Esophagus muscularis mucosa (tissue), 4 donors: ENCODE data around the gene CUL2. TPM values are rescaled to one million over a fixed set of nuclear protein-coding genes. Genes with fewer than 3 reads are reported as not detected.
"Not testable (repeated sequence)": the region's sequence is repeated elsewhere in the genome, so short reads cannot be mapped to it uniquely, and the experiment has no call there.

Experiments
- DNase-seq: peaks from one replicate; pipeline ENCODE4 v3.0.0-alpha.2; 2017; ENCODE audit errors: extremely low spot score
- H3K27ac ChIP-seq, 4 donors: fragments of 200-600 bp; sonication (generic); replicated peaks in 1 of 4; 1 replicate in 3 of 4; 2 replicates in 1 of 4; pipeline ENCODE4 v1.5.1; 2016 to 2019; ENCODE audit warnings: mild to moderate bottlenecking in 1 of 4
- H3K27me3 ChIP-seq, 4 donors: fragments of 200-600 bp; sonication (generic); one replicate each; pipeline versions ENCODE4 v1.5.1 to v1.6.0; 2016 to 2019
- H3K36me3 ChIP-seq, 4 donors: fragments of 200-600 bp; sonication (generic); one replicate each; pipeline ENCODE4 v1.5.1; 2016 to 2019
- H3K4me1 ChIP-seq, 4 donors: fragments of 200-600 bp; sonication (generic); one replicate each; pipeline ENCODE4 v1.5.1; 2016 to 2019
- H3K4me3 ChIP-seq, 4 donors: fragments of 200-600 bp; sonication (generic); 1 replicate in 2 of 4; 2 replicates in 2 of 4; pipeline ENCODE4 v1.5.1; 2016 to 2019; ENCODE audit warnings: mild to moderate bottlenecking in 4 of 4, moderate library complexity in 1 of 4
- H3K9me3 ChIP-seq, 4 donors: fragments of 200-600 bp; sonication (generic); 1 replicate in 3 of 4; 2 replicates in 1 of 4; pipeline ENCODE4 v1.5.1; 2016 to 2019
- EP300 ChIP-seq: sonication (generic); formaldehyde crosslinking; IDR thresholded peaks from one replicate; pipeline ENCODE4 v1.6.1; 2017; ENCODE audit warnings: antibody characterized with exemption
- POLR2A ChIP-seq: fragments of 450-650 bp; IDR thresholded peaks from one replicate; pipeline ENCODE4 v1.6.1; 2017; ENCODE audit warnings: antibody characterized with exemption, moderate library complexity, mild to moderate bottlenecking, low read depth
- POLR2AphosphoS5 ChIP-seq, 2 donors: sonication (generic); formaldehyde crosslinking; IDR thresholded peaks; one replicate each; pipeline ENCODE4 v1.6.1; 2017; ENCODE audit warnings: antibody characterized with exemption in 2 of 2
- WGBS: methylation state at CpG from one replicate; pipeline ENCODE4 v1.1.5; 2018; 5-methylcytosine and 5-hydroxymethylcytosine counted together
- intact Hi-C: fragments of 100-400 bp; cut with DNase I; formaldehyde crosslinking; loops from one replicate; pipeline ENCODE4 v1.15.1; 2023
- total RNA-seq, 4 donors: library from RNA; depleted of rRNA; stranded (reverse); fragments of >200 nt; gene quantifications; one replicate each; pipeline versions ENCODE4 v1.1.0 to v1.2.1, GENCODE V29; 2016
- TF ChIP-seq, protein P1 (sequence below), 3 experiments: fragments of 200-600 bp in 2 of 3; fragments of 450-650 bp in 1 of 3; sonication (generic) in 2 of 3; IDR thresholded peaks; one replicate each; pipeline ENCODE4 v1.5.1; 2017 to 2019; ENCODE audit warnings: antibody characterized with exemption in 3 of 3, mild to moderate bottlenecking in 2 of 3, moderate library complexity in 1 of 3

Gene CUL2
- total RNA-seq, 4 donors from 2014 or later: 22.3 to 27.2 (median 23.1) TPM

GRCh38 chr10:34993782-34994181 lies 96.4 kb downstream of the CUL2 start:
- H3K4me3 ChIP-seq: no peak overlapping the region
- H3K36me3 ChIP-seq: no peaks in the 10 kb centered on the region
- intact Hi-C loops: no loop called here
- H3K27ac ChIP-seq: no peak overlapping the region
- no peaks in the 10 kb centered on the region for H3K9me3 ChIP-seq
- 80% methylated on average over 1 of the region's 1 CpG for WGBS
- no peak for DNase-seq
- no peaks in the 10 kb centered on the region for H3K27me3 ChIP-seq
- TF ChIP-seq POLR2AphosphoS5 (IDR thresholded peaks at IDR 0.05) (no peak), POLR2A (no peak), EP300 (no peak)
- TF ChIP-seq, protein P1, sequence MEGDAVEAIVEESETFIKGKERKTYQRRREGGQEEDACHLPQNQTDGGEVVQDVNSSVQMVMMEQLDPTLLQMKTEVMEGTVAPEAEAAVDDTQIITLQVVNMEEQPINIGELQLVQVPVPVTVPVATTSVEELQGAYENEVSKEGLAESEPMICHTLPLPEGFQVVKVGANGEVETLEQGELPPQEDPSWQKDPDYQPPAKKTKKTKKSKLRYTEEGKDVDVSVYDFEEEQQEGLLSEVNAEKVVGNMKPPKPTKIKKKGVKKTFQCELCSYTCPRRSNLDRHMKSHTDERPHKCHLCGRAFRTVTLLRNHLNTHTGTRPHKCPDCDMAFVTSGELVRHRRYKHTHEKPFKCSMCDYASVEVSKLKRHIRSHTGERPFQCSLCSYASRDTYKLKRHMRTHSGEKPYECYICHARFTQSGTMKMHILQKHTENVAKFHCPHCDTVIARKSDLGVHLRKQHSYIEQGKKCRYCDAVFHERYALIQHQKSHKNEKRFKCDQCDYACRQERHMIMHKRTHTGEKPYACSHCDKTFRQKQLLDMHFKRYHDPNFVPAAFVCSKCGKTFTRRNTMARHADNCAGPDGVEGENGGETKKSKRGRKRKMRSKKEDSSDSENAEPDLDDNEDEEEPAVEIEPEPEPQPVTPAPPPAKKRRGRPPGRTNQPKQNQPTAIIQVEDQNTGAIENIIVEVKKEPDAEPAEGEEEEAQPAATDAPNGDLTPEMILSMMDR (IDR thresholded peaks at IDR 0.05): no peak
- peaks cover 4 to 9% (median 7%) of the 10 kb centered on the region in 4 donors for H3K4me1 ChIP-seq

DNA sequence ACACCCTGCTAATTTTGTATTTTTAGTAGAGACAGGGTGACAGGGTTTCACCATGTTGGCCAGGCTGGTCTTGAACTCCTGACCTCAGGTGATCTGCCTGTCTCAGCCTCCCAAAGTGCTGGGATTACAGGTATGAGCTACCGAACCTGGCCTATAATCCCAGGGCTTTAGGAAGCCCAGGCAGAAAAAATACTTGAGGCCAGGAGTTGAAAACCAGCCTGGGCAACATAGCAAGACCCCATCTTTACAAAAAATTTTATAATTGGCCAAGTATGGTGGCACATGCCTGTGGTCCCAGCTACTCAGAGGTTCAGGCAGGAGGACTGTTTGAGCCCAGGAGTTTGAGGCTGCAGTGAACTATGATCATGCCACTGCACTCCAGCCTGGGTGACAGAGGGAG lies 99.0 kb downstream of the CUL2 start:
- H3K27ac ChIP-seq, DNase-seq, H3K4me3 ChIP-seq, H3K27me3 ChIP-seq, H3K9me3 ChIP-seq, H3K4me1 ChIP-seq, intact Hi-C loops, H3K36me3 ChIP-seq: not testable (repeated sequence)
- 92% methylated on average over 1 of the region's 1 CpG for WGBS

DNA sequence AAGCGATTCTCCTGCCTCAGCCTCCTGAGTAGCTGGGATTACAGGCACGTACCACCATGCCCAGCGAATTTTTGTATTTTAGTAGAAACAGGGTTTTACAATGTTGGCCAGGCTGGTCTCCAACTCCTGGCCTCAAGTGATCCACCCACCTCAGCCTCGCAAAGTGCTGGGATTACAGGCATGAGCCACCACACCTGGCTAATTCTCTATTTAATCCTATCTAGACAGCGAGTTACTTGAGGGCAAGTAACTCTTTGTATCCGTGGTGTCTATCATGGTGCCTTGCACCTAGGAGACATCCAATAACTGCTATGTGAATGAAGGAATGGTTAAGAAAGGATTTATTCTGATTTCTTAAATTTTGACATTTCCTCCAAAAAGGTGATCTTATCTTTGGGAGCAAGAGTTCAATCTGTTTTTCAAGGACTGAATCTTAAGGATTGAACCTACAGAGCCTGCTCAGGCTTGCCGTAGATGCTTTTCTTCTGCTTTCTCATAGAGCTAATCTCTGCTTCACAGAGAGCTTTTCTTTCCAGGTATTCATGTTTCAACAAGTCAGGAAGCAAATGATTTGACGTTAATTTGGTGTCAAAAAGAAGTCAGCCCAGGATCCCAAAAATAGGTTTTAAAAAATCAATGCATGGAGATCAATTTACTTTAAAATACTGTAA lies 101.6 kb downstream of the CUL2 start:
- H3K27ac ChIP-seq: no peak overlapping the region
- no peak for DNase-seq
- 93% methylated on average over 8 of the region's 8 CpGs for WGBS
- peaks cover 0 to 20% (median 11%) of the 10 kb centered on the region in 4 donors for H3K9me3 ChIP-seq
- H3K36me3 ChIP-seq: no peaks in the 10 kb centered on the region
- no peak overlapping the region for H3K4me3 ChIP-seq
- H3K27me3 ChIP-seq: no peaks in the 10 kb centered on the region
- no peak for TF ChIP-seq POLR2A
- no peak for TF ChIP-seq POLR2AphosphoS5 (IDR thresholded peaks at IDR 0.05)
- TF ChIP-seq EP300: no peak
- TF ChIP-seq, protein P1 (IDR thresholded peaks at IDR 0.05): no peak
- no peaks in the 10 kb centered on the region for H3K4me1 ChIP-seq
- intact Hi-C loops: no loop called here

GRCh38 chr10:34985823-34986222 lies 104.3 kb downstream of the CUL2 start:
- no peak for DNase-seq
- Histone ChIP-seq H3K27ac (no peak overlapping the region), H3K36me3 (no peaks in the 10 kb centered on the region), H3K9me3 (peaks cover 0 to 20% (median 11%) of the 10 kb centered on the region in 4 donors), H3K4me1 (no peaks in the 10 kb centered on the region), H3K4me3 (no peak overlapping the region), H3K27me3 (no peaks in the 10 kb centered on the region)
- intact Hi-C loops: no loop called here
- 62% methylated on average over 2 of the region's 2 CpGs for WGBS
- TF ChIP-seq POLR2AphosphoS5 (IDR thresholded peaks at IDR 0.05): no peak
- TF ChIP-seq, protein P1 (IDR thresholded peaks at IDR 0.05): peak in 2 of 3 experiments; percentile 17 to 42
- TF ChIP-seq POLR2A: no peak
- no peak for TF ChIP-seq EP300

- no peaks in the 10 kb centered on the region for H3K36me3 ChIP-seq
- H3K4me3 ChIP-seq: no peak overlapping the region
- TF ChIP-seq, protein P1 (IDR thresholded peaks at IDR 0.05): no peak
- TF ChIP-seq POLR2A: no peak
- TF ChIP-seq EP300: no peak
- TF ChIP-seq POLR2AphosphoS5 (IDR thresholded peaks at IDR 0.05): no peak
- 100% methylated on average over 2 of the region's 2 CpGs for WGBS
- DNase-seq: no peak
- peaks cover 0 to 20% (median 11%) of the 10 kb centered on the region in 4 donors for H3K9me3 ChIP-seq
- H3K27ac ChIP-seq: no peak overlapping the region
- intact Hi-C loops: no loop called here
- H3K4me1 ChIP-seq: no peaks in the 10 kb centered on the region
- H3K27me3 ChIP-seq: no peaks in the 10 kb centered on the region
These were observed 105.0 kb downstream of the CUL2 start for GRCh38 chr10:34985146-34985545.
